Measurements from ENCODE around the gene PLCXD3.

The PLCXD3 gene

GRCh38 chr5:41277476-41278245 is 232.7 kb downstream of the PLCXD3 start:
- no peak for DNase-seq

- DNase-seq = no peak
Measured at GRCh38 chr5:41275813-41276512, 234.4 kb downstream of the PLCXD3 start.

GRCh38 chr5:41270423-41271251 is 239.8 kb downstream of the PLCXD3 start:
- DNase-seq = no peak

GRCh38 chr5:41268894-41269293 is 241.5 kb downstream of the PLCXD3 start:
- DNase-seq = no peak

- no peak for DNase-seq
Measured at GRCh38 chr5:41266377-41266776, 244.0 kb downstream of the PLCXD3 start.

- DNase-seq = no peak
Measured at GRCh38 chr5:41264019-41264418, 246.4 kb downstream of the PLCXD3 start.

- DNase-seq = no peak
Measured at GRCh38 chr5:41263335-41263734, 247.1 kb downstream of the PLCXD3 start.

Data from NCI-H2081 (cell line).